Transverse colon (tissue), 4 donors: ENCODE measurements around the gene STK32B.

Experiments used
- EP300 ChIP-seq: sonication (generic); formaldehyde crosslinking; IDR thresholded peaks from one replicate; pipeline ENCODE4 v1.6.1; 2017; ENCODE audit warnings: antibody characterized with exemption, low read depth
- POLR2A ChIP-seq: fragments of 450-650 bp; IDR thresholded peaks from one replicate; pipeline ENCODE4 v1.6.1; 2016; ENCODE audit warnings: antibody characterized with exemption, mild to moderate bottlenecking, moderate library complexity
- POLR2AphosphoS5 ChIP-seq, 3 donors: sonication (generic); formaldehyde crosslinking; IDR thresholded peaks; one replicate each; pipeline ENCODE4 v1.6.1; 2016; ENCODE audit warnings: antibody characterized with exemption in 3 of 3
- TF ChIP-seq, protein P1 (sequence below), 5 experiments: fragments of 200-600 bp in 3 of 5; fragments of 450-650 bp in 2 of 5; sonication (generic) in 3 of 5; IDR thresholded peaks; 1 replicate in 2 of 5; 2 replicates in 3 of 5; pipeline ENCODE4 v1.5.1; 2016 to 2017; ENCODE audit warnings: antibody characterized with exemption in 5 of 5, inconsistent platforms in 3 of 5, mild to moderate bottlenecking in 2 of 5, moderate library complexity in 1 of 5

DNA sequence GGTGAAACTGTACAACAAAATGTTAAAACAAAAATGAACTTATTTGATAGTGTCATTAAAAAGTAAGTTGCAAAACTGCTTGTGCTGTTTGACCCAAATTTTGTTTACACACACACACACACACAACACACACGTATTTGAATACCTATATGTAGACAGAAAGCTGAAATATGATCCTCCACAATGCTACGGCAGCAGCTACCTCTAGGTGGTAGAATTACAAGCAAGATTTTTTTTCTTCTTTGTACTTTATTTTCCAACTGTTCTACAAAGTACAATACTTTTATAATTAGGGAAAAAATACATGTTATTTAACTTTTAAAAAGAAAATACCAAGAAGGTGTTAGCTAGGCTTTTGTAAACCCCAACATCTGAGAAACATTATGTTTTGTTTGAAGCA, 33.2 kb upstream of the STK32B start:
- TF ChIP-seq POLR2A (no peak), POLR2AphosphoS5 (IDR thresholded peaks at IDR 0.05) (no peak), EP300 (no peak)
- TF ChIP-seq, protein P1, sequence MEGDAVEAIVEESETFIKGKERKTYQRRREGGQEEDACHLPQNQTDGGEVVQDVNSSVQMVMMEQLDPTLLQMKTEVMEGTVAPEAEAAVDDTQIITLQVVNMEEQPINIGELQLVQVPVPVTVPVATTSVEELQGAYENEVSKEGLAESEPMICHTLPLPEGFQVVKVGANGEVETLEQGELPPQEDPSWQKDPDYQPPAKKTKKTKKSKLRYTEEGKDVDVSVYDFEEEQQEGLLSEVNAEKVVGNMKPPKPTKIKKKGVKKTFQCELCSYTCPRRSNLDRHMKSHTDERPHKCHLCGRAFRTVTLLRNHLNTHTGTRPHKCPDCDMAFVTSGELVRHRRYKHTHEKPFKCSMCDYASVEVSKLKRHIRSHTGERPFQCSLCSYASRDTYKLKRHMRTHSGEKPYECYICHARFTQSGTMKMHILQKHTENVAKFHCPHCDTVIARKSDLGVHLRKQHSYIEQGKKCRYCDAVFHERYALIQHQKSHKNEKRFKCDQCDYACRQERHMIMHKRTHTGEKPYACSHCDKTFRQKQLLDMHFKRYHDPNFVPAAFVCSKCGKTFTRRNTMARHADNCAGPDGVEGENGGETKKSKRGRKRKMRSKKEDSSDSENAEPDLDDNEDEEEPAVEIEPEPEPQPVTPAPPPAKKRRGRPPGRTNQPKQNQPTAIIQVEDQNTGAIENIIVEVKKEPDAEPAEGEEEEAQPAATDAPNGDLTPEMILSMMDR (IDR thresholded peaks at IDR 0.05) = no peak
